ENCODE measurements around the gene JADE2. TPM values are rescaled to one million over a fixed set of nuclear protein-coding genes. Genes with fewer than 3 reads are reported as not detected.

Gene JADE2
- total RNA-seq, 1 donor from 2014 or later, result 10.8 TPM

GRCh38 chr5:134543820-134544614 lies 18.5 kb downstream of the JADE2 start:
- DNase-seq (ENCODE audit: extremely low spot score, unreplicated experiment), result no peak
- Mint-ChIP-seq H3K9me3 (no peaks in the 10 kb centered on the region), H3K27me3 (no peaks in the 10 kb centered on the region), H3K27ac (no peak overlapping the region), H3K4me3 (no peak overlapping the region), H3K36me3 (no peaks in the 10 kb centered on the region), H3K4me1 (ENCODE audit: unreplicated experiment) (peaks cover 11% of the 10 kb centered on the region)
- no peak for TF ChIP-seq CTCF (conservative IDR thresholded peaks at IDR 0.05)

- Mint-ChIP-seq H3K27me3 (no peaks in the 10 kb centered on the region), H3K9me3 (no peaks in the 10 kb centered on the region), H3K27ac (no peak overlapping the region), H3K36me3 (no peaks in the 10 kb centered on the region), H3K4me3 (no peak overlapping the region), H3K4me1 (ENCODE audit: unreplicated experiment) (peaks cover 11% of the 10 kb centered on the region)
- TF ChIP-seq CTCF (conservative IDR thresholded peaks at IDR 0.05), result no peak
- no peak for DNase-seq (ENCODE audit: extremely low spot score, unreplicated experiment)
Measured at GRCh38 chr5:134545070-134545868, 19.8 kb downstream of the JADE2 start.

GRCh38 chr5:134547066-134547465 lies 21.6 kb downstream of the JADE2 start:
- Mint-ChIP-seq H3K4me1 (ENCODE audit: unreplicated experiment) (peaks cover 15% of the 10 kb centered on the region), H3K27ac (no peak overlapping the region), H3K27me3 (no peaks in the 10 kb centered on the region), H3K9me3 (no peaks in the 10 kb centered on the region), H3K4me3 (no peak overlapping the region), H3K36me3 (no peaks in the 10 kb centered on the region)
- DNase-seq (ENCODE audit: extremely low spot score, unreplicated experiment), result no peak
- TF ChIP-seq CTCF (conservative IDR thresholded peaks at IDR 0.05), result no peak

DNA sequence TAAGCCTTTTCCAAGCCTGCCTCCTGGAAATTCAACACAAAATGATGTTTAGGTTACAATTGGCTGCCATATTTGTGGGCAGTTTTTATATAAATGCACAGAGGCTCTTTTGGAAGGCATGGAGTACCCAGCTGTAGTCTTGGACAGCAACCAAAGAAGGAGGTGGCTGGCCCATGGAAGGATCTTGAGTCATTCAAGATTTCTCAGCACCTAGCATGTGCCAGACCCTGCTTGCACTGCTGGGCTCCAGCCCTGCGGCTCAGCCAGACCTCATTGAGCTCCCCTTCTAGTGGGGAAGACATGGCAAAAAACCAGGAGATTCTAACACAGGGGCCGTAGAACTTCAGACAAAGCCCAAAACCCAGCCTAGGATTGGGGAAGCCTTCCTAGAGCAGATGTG lies 22.1 kb downstream of the JADE2 start:
- Mint-ChIP-seq H3K9me3 (no peaks in the 10 kb centered on the region), H3K27me3 (no peaks in the 10 kb centered on the region), H3K36me3 (no peaks in the 10 kb centered on the region), H3K4me1 (ENCODE audit: unreplicated experiment) (peaks cover 15% of the 10 kb centered on the region), H3K4me3 (no peak overlapping the region), H3K27ac (no peak overlapping the region)
- no peak for DNase-seq (ENCODE audit: extremely low spot score, unreplicated experiment)
- TF ChIP-seq CTCF (conservative IDR thresholded peaks at IDR 0.05), result no peak

GRCh38 chr5:134547999-134548658 lies 22.7 kb downstream of the JADE2 start:
- H3K27ac Mint-ChIP-seq, result no peak overlapping the region
- H3K4me1 Mint-ChIP-seq (ENCODE audit: unreplicated experiment), result peaks cover 15% of the 10 kb centered on the region
- no peaks in the 10 kb centered on the region for H3K36me3 Mint-ChIP-seq
- no peak overlapping the region for H3K4me3 Mint-ChIP-seq
- H3K27me3 Mint-ChIP-seq, result no peaks in the 10 kb centered on the region
- DNase-seq (ENCODE audit: extremely low spot score, unreplicated experiment), result no peak
- no peaks in the 10 kb centered on the region for H3K9me3 Mint-ChIP-seq
- no peak for TF ChIP-seq CTCF (conservative IDR thresholded peaks at IDR 0.05)
